ENCODE data around the gene CASZ1.

CASZ1 gene, protein sequence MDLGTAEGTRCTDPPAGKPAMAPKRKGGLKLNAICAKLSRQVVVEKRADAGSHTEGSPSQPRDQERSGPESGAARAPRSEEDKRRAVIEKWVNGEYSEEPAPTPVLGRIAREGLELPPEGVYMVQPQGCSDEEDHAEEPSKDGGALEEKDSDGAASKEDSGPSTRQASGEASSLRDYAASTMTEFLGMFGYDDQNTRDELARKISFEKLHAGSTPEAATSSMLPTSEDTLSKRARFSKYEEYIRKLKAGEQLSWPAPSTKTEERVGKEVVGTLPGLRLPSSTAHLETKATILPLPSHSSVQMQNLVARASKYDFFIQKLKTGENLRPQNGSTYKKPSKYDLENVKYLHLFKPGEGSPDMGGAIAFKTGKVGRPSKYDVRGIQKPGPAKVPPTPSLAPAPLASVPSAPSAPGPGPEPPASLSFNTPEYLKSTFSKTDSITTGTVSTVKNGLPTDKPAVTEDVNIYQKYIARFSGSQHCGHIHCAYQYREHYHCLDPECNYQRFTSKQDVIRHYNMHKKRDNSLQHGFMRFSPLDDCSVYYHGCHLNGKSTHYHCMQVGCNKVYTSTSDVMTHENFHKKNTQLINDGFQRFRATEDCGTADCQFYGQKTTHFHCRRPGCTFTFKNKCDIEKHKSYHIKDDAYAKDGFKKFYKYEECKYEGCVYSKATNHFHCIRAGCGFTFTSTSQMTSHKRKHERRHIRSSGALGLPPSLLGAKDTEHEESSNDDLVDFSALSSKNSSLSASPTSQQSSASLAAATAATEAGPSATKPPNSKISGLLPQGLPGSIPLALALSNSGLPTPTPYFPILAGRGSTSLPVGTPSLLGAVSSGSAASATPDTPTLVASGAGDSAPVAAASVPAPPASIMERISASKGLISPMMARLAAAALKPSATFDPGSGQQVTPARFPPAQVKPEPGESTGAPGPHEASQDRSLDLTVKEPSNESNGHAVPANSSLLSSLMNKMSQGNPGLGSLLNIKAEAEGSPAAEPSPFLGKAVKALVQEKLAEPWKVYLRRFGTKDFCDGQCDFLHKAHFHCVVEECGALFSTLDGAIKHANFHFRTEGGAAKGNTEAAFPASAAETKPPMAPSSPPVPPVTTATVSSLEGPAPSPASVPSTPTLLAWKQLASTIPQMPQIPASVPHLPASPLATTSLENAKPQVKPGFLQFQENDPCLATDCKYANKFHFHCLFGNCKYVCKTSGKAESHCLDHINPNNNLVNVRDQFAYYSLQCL (N-terminal part only)

DNA sequence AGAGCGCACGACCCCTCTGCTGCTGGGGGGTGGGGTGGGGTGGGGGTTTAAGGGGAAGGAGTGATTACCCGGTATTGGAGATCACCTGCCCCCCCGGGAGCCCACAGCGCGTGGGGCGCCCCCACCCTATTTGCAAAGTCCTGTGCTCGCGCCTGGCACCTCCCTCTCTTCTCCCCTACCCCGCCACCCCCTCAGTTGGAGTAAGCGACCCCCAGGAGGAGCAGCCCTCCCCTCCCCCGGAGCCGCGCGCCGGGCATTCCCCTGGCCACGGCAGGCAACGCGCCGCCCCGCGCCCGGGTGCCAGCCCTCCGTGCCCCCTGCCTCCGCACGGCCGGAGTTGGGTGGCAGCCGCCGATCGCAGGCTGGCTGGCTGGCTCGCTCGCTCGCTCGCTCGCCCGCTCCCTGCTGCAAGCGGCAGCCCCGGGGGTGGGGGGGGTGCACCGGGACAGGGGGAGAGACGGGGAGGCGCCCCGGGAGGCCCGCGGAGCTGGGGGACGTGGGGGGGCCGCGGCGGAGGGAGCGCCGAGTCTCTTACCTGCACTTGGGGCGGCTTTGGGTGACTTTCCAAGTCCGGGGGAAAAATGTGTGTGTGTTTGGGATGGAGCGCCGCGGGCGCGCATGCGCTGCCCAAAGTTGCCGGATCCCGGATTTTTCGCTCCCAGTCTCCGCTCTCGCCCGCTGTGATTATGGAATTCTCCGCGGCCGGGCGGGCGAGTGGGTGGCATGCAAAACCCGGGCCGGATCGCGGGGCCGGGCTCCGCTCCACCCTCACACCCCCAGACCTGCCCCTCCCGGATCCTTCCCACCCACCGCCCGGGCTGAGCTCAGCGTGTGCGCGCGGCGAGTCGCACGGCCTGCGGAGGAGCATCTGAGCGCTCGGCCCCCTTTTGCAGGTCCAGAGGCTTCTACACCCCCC is at the start of gene CASZ1:
CASZ1 (minus strand) TSS at position 618 of the 916 bp plus-strand sequence. CDS start 102,757 bp downstream, outside the sequence.
- peak; percentile 73 for DNase-seq

GRCh38 chr1:10843697-10844096 is 47.3 kb upstream of the CASZ1 start:
- DNase-seq = no peak

- DNase-seq = peak; percentile 66
These were observed 44.7 kb upstream of the CASZ1 start for GRCh38 chr1:10841118-10841517.

GRCh38 chr1:10839188-10839770 is 42.8 kb upstream of the CASZ1 start:
- DNase-seq = no peak

DNA sequence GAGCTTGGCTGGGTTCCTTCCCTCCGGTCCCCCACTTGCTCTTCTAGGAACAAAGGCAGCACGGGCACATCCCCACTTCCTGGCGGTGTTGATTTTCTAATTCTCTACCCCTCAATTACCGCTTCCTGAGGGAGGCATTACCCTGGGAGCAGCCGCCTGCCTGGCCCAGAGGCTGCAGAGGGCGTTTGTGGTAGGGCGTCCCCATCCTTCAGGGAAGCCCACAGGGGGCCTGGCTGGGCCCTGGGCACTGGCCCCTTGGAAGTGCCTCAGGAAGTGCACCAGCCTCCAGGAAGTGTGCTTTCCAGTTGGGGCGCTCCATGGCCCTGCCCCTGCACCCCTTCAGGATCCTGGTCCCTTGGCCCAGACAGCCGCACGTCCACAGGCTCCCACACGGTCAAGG is 42.1 kb upstream of the CASZ1 start:
- no peak for DNase-seq

DNA sequence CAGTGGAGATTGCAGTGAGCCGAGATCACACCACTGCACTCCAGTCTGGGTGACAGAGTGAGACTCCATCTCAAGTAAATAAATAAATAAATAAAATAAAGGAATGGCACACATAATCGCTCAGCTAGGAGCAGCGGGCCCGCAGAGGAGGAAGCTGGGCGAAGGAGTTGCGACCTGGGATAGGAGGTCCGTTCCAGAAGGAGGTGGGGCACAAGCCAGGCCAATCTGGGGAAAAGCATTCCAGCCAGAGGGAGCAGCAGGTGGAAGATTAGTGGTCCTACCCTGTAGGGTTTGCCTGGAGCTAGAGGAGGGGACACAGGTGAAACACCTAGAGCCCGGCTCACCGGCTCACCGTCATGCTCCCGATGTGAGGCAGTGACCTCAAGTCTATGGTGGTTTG is 40.3 kb upstream of the CASZ1 start:
- no peak for DNase-seq

DNA sequence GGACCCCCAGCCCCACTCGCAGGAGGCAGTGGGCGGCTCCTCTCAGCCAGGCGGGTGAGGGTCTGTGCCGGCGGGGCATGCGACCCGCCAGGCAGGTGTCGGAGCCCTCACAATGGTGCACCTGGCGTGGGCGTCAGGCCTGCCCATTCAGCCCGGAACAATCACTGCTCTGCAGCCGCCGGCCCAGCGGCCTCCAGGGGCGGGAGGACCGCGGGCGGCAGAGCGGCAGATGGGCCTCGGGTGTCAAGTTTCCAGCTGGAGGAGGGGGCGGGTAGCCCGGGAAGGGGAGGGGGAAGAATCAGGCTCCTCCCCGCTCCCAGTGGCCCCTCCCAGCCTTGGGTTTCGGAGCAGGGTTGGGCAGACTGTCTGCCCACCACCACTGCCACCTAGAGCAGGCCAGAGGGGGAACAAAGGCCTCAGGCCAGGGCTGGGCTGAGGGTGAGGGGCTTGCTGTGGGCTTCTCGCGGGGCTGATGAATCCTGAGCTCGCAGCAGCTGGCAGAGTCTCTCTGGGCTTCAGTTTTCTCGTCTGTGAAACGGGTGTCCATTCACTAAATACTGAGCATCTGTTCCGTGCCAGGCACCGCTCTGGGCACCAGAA is 39.5 kb upstream of the CASZ1 start:
- DNase-seq = peak; percentile 84

GRCh38 chr1:10835421-10835820 is 39.0 kb upstream of the CASZ1 start:
- DNase-seq = no peak

DNA sequence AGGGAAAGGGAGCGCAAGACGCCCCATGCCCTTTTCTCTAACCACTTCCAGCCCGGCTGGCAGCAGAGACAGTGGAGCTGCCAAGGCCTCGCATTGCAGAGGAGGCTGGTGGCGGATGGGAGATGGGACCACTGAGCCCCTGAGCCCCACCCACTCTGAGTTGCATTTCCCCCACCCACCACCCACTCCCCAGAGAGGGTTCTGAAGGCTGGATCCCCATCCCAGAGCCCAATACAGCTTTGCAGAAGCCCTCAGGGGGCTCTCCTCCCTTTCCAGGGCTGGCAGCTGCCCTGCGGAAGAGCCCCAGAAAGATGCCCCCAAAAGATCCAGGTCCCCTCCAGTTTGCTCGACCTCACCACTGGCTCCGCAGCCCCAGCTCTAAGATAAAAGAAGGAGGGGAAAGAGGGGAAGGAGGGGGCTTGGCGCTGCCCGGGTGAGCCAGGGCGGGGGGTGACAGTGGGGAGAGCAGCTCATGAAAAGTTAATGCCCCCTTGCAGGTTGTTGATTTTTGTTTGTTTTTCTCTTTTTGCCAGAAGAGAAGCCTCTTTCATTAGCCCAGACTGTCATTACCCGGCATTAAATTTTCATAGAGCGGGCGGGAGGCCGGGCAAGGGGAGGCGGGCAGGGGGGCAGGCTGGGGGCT is 38.4 kb upstream of the CASZ1 start:
- no peak for DNase-seq

- DNase-seq = no peak
These were observed 37.4 kb upstream of the CASZ1 start for GRCh38 chr1:10833630-10834557.

- peak; percentile 57 for DNase-seq
These were observed 36.3 kb upstream of the CASZ1 start for GRCh38 chr1:10832703-10833102.

GRCh38 chr1:10830961-10831668 is 34.7 kb upstream of the CASZ1 start:
- DNase-seq = no peak

DNA sequence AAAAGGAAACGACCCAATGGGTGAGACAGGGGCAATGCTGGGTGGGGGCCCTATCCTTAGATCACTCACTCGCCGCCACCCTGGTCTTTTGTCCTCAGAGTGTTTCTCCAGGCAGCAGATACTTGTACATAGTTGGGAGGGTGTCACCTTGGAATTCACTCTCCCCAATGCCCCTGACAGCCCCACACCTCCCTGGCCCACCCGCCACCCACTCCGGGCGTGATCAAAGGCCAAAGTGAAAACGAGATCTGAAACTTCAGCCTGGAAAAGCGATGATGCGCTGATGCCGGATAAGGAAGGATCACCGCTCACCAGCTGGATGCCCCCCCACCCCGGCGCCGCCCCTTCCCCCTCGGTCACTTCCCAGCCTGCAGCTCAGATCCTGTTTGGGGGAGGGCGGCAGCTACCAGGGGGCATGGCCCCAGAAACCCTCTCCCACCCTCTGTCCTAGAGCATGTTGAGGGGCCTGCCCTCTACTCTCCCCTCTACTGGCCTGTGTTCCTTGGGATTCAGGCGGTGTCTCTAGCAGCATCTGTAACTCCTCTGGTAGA is 33.6 kb upstream of the CASZ1 start:
- DNase-seq = no peak

- DNase-seq = no peak
These were observed 32.8 kb upstream of the CASZ1 start for GRCh38 chr1:10829067-10829818.

DNA sequence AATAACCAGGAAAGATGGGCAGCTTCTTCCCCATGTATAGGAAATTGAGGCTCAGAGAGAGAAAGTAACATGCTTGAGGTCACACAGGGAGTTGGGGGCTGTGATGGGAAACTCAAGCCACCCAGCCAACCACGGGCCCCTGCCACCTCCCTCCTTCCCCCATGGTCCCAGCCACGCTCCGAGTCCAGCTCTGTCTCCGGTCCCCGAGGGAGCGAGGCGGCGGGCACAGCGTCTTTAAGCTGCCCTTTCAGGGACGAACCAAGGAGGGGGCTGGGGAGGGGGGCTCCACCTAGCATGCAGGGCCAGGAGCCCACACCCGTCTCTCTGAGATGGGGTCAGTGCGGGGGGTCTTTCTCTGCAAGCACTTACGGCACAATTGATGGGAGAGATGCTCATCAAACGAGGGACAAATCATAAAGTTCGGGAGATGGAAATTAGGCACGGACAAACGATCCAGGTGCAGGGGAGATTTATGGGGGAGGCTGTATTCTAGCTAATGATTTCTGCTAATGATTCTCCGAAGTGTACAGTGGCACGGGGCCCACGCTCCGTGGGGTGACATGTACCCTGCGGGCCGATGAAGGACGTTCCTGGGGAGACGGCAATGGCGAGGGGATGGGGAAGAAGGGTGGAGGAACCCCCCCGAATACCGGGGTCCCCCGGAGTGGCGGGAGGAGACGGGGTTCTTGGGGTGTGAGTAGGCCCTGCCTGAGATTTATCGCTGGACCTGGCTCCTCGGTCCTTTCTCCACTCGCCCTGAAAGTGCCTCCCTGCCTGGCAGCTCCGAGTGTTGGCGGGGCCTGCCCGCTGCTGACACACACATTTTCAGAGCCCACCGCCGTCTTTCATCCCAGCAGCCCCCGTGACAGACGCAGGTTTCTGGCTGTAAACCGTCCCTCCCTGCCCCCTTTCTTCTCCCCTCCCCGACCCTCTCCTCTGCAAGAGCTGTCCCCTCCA is 31.2 kb upstream of the CASZ1 start:
- DNase-seq = no peak

- no peak for DNase-seq
These were observed 29.1 kb upstream of the CASZ1 start for GRCh38 chr1:10825592-10825991.
